GM12801 (cell line): ENCODE results near the gene QRICH1.

Experiments used
- CTCF ChIP-seq: IDR thresholded peaks from one replicate; pipeline ENCODE4 v1.5.1; 2011; ENCODE audit warnings: control low read depth; ENCODE audit not compliant: insufficient read length; ENCODE audit errors: extremely low read depth

Gene QRICH1

GRCh38 chr3:49132073-49132436 is 38.2 kb upstream of the QRICH1 start:
- no peak for TF ChIP-seq CTCF

GRCh38 chr3:49131576-49131975 is 37.7 kb upstream of the QRICH1 start:
- no peak for TF ChIP-seq CTCF

GRCh38 chr3:49131040-49131439 is 37.2 kb upstream of the QRICH1 start:
- TF ChIP-seq CTCF = no peak

- no peak for TF ChIP-seq CTCF
These were observed 31.3 kb upstream of the QRICH1 start for GRCh38 chr3:49124991-49125670.

GRCh38 chr3:49124203-49124602 is 30.3 kb upstream of the QRICH1 start:
- no peak for TF ChIP-seq CTCF

- no peak for TF ChIP-seq CTCF
These were observed 29.8 kb upstream of the QRICH1 start for GRCh38 chr3:49123687-49124086.

- TF ChIP-seq CTCF = no peak
These were observed 29.1 kb upstream of the QRICH1 start for GRCh38 chr3:49122886-49123545.
